GM12875 (cell line): Measurements from ENCODE around the gene FAM170B.

ENCODE experiments used
- H3K4me3 ChIP-seq: one replicate; pipeline ENCODE4 v1.5.1; 2011; ENCODE audit warnings: low read depth, low read length, control low read depth
- CTCF ChIP-seq: IDR thresholded peaks from 2 replicates; pipeline ENCODE4 v1.5.1; 2011; ENCODE audit warnings: low read depth, mild to moderate bottlenecking, control low read depth, inconsistent platforms, low read length, moderate library complexity, borderline replicate concordance; ENCODE audit not compliant: insufficient read depth

The FAM170B gene

GRCh38 chr10:49134327-49134726 lies 506 bp upstream of the FAM170B start:
- TF ChIP-seq CTCF, result no peak
- no peak overlapping the region for H3K4me3 ChIP-seq

- no peak overlapping the region for H3K4me3 ChIP-seq
- TF ChIP-seq CTCF, result no peak
Measured at GRCh38 chr10:49132362-49132737, 1.5 kb downstream of the FAM170B start.

- H3K4me3 ChIP-seq, result no peak overlapping the region
- TF ChIP-seq CTCF, result no peak
Measured at GRCh38 chr10:49131507-49132361, 2.1 kb downstream of the FAM170B start.

DNA sequence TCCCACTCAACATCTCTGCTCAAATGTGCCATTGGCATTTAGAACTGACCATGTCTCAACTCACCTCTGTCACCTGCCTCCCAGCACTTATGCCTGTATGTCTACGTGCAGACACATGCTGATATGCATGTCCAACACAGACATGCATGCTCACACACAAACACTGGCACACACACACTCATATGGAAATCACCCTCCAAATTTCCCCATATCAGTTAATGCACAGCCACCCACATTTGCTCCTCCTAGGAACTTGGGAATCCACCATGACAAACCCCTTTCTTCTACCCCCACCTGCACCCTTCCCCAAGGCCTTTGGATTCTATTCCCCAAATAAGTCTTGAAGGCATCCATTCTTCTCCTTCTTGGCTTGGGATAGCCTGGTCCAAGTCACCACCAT lies 4.4 kb downstream of the FAM170B start:
- no peak overlapping the region for H3K4me3 ChIP-seq
- no peak for TF ChIP-seq CTCF

GRCh38 chr10:49128854-49129253 lies 5.0 kb downstream of the FAM170B start:
- H3K4me3 ChIP-seq, result no peak overlapping the region
- no peak for TF ChIP-seq CTCF

DNA sequence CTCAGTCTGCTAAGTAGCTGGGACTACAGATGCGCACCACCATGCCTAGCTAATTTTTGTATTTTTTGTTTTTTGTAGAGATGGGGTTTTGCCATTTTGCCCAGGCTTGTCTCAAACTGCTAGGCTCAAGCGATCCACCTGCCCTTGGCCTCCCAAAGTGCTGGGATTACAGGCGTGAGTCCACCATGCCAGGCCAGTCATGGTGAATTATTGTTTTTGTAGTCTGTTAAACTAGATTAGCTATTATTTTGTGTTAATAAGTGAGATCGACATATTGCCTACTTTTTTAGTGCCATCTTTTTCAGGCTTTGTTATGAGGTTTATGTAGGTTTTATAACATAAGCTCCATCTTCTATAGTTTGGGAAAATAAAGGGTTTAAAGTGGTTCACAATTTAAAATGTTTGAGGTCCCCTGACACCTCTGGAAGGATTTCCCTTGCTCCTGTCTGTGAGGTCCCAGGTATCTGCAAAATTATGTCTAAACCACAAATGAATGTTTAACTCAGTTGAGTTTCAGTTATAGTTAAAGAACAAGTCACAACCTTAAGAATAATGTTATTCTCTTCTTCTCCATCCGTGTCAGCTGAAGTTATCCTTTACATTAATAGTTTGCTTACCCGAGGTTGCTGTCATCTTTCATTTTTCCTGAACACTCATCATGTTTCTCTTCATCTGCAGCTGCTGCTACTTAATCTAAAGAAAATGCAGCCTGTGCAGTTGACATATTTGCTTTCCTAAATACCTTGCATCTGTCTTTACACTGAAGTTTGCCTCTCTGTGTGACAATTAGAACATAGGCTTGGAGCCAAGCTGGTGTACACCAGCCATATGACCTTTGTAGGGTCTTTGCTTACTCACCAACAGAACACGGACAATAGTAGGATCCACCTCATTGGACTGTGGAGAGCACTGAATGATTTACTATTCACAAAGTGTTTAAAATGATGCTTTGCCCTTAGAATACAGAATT lies 9.6 kb downstream of the FAM170B start:
- TF ChIP-seq CTCF, result no peak
- no peak overlapping the region for H3K4me3 ChIP-seq

DNA sequence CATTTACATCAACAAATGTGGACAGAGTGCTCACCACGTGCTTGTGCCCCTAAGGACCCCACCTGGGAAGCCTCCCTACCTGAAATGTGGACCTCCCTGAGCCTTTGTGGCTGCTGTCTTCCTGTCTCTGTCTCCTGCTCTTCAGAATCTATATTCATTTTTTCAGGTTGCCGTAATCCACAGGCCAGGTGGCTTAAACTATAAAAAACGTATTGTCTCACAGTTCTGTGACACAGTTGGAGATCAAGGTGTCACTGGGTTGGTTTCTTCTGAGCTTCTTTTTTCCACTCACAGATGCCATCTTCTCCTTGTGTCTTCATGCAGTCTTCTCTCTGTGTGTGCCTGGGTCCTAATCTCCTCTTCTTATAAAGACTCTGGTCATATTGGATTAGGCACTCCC lies 12.9 kb downstream of the FAM170B start:
- TF ChIP-seq CTCF, result no peak
- H3K4me3 ChIP-seq, result no peak overlapping the region
